Ishikawa (cell line): ENCODE data around the gene PCSK1.

Experiments used
- CEBPB ChIP-seq: IDR thresholded peaks from 2 replicates; pipeline ENCODE4 v1.6.1; 2012
- CREB1 ChIP-seq: IDR thresholded peaks from 2 replicates; pipeline ENCODE4 v1.6.1; 2012; ENCODE audit warnings: low read depth
- EGR1 ChIP-seq: IDR thresholded peaks from 2 replicates; pipeline ENCODE4 v1.6.1; 2012
- EP300 ChIP-seq: IDR thresholded peaks from 2 replicates; pipeline ENCODE4 v1.6.1; 2012; ENCODE audit warnings: borderline replicate concordance
- FOXM1 ChIP-seq: IDR thresholded peaks from 2 replicates; pipeline ENCODE4 v1.6.1; 2012; ENCODE audit warnings: low read depth, borderline replicate concordance
- NFIC ChIP-seq: IDR thresholded peaks from 2 replicates; pipeline ENCODE4 v1.6.1; 2012
- RAD21 ChIP-seq: IDR thresholded peaks from 2 replicates; pipeline ENCODE4 v1.6.1; 2012; ENCODE audit warnings: low read depth
- TAF1 ChIP-seq: IDR thresholded peaks from 2 replicates; pipeline ENCODE4 v1.6.1; 2012; ENCODE audit warnings: low read depth, mild to moderate bottlenecking
- TCF12 ChIP-seq: IDR thresholded peaks from 2 replicates; pipeline ENCODE4 v1.6.1; 2012; ENCODE audit warnings: low read depth
- TEAD4 ChIP-seq: IDR thresholded peaks from 2 replicates; pipeline ENCODE4 v1.6.1; 2012
- YY1 ChIP-seq: IDR thresholded peaks from 2 replicates; pipeline ENCODE4 v1.6.1; 2012; ENCODE audit warnings: low read depth
- ZBTB7A ChIP-seq: IDR thresholded peaks from 2 replicates; pipeline ENCODE4 v1.6.1; 2012; ENCODE audit warnings: low read depth
- TF ChIP-seq, protein P1 (sequence below): IDR thresholded peaks from 2 replicates; pipeline ENCODE4 v1.6.1; 2012; ENCODE audit warnings: low read depth, mild to moderate bottlenecking
- TF ChIP-seq, protein P2 (sequence below): IDR thresholded peaks from 2 replicates; pipeline ENCODE4 v1.6.1; 2012
- TF ChIP-seq, protein P3 (sequence below): IDR thresholded peaks from 2 replicates; pipeline ENCODE4 v1.6.1; 2012

Gene PCSK1

GRCh38 chr5:96372726-96373380, 60.2 kb downstream of the PCSK1 start:
- TF ChIP-seq TAF1 (no peak), RAD21 (no peak), CEBPB (no peak), NFIC (no peak), EGR1 (no peak), EP300 (no peak), FOXM1 (no peak), CREB1 (no peak), TCF12 (no peak), ZBTB7A (no peak), YY1 (no peak), TEAD4 (no peak)
- TF ChIP-seq, protein P1, sequence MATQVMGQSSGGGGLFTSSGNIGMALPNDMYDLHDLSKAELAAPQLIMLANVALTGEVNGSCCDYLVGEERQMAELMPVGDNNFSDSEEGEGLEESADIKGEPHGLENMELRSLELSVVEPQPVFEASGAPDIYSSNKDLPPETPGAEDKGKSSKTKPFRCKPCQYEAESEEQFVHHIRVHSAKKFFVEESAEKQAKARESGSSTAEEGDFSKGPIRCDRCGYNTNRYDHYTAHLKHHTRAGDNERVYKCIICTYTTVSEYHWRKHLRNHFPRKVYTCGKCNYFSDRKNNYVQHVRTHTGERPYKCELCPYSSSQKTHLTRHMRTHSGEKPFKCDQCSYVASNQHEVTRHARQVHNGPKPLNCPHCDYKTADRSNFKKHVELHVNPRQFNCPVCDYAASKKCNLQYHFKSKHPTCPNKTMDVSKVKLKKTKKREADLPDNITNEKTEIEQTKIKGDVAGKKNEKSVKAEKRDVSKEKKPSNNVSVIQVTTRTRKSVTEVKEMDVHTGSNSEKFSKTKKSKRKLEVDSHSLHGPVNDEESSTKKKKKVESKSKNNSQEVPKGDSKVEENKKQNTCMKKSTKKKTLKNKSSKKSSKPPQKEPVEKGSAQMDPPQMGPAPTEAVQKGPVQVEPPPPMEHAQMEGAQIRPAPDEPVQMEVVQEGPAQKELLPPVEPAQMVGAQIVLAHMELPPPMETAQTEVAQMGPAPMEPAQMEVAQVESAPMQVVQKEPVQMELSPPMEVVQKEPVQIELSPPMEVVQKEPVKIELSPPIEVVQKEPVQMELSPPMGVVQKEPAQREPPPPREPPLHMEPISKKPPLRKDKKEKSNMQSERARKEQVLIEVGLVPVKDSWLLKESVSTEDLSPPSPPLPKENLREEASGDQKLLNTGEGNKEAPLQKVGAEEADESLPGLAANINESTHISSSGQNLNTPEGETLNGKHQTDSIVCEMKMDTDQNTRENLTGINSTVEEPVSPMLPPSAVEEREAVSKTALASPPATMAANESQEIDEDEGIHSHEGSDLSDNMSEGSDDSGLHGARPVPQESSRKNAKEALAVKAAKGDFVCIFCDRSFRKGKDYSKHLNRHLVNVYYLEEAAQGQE, result no peak
- TF ChIP-seq, protein P2, sequence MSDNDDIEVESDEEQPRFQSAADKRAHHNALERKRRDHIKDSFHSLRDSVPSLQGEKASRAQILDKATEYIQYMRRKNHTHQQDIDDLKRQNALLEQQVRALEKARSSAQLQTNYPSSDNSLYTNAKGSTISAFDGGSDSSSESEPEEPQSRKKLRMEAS, result no peak
- TF ChIP-seq, protein P3, sequence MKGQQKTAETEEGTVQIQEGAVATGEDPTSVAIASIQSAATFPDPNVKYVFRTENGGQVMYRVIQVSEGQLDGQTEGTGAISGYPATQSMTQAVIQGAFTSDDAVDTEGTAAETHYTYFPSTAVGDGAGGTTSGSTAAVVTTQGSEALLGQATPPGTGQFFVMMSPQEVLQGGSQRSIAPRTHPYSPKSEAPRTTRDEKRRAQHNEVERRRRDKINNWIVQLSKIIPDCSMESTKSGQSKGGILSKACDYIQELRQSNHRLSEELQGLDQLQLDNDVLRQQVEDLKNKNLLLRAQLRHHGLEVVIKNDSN, result no peak

- TF ChIP-seq CEBPB (no peak), EGR1 (no peak), TEAD4 (no peak), EP300 (no peak), RAD21 (no peak), YY1 (no peak), NFIC (no peak), CREB1 (no peak), TAF1 (no peak), ZBTB7A (no peak), FOXM1 (no peak), TCF12 (no peak)
- TF ChIP-seq, protein P3, result no peak
- TF ChIP-seq, protein P1, result no peak
- TF ChIP-seq, protein P2, result no peak
Observed at GRCh38 chr5:96370976-96371375, 62.1 kb downstream of the PCSK1 start.

GRCh38 chr5:96354237-96354636, 78.8 kb downstream of the PCSK1 start:
- TF ChIP-seq RAD21 (no peak), YY1 (no peak), TCF12 (no peak), NFIC (no peak), TAF1 (no peak), CREB1 (no peak), CEBPB (no peak), FOXM1 (no peak)
- TF ChIP-seq, protein P2, result no peak

GRCh38 chr5:96353220-96353619, 79.8 kb downstream of the PCSK1 start:
- no peak for TF ChIP-seq CREB1
- TF ChIP-seq FOXM1, result no peak
- TF ChIP-seq TAF1, result no peak
- no peak for TF ChIP-seq TEAD4
- no peak for TF ChIP-seq CEBPB
- no peak for TF ChIP-seq EGR1
- TF ChIP-seq, protein P1, result no peak
